GM23248 (cell line): Measurements from ENCODE around the gene THADA. TPM values are rescaled to one million over a fixed set of nuclear protein-coding genes. Genes with fewer than 3 reads are reported as not detected.

Experiments used
- DNase-seq: peaks from one replicate; pipeline ENCODE4 v3.0.0-alpha.2; 2015
- H2AFZ ChIP-seq: fragments of 200-600 bp; sonication (generic); 2 replicates; pipeline ENCODE4 v1.6.1; 2016; ENCODE audit warnings: antibody characterized with exemption
- H3F3A ChIP-seq: fragments of 200-600 bp; sonication (generic); 2 replicates; pipeline ENCODE4 v1.6.1; 2016; ENCODE audit warnings: mild to moderate bottlenecking, antibody characterized with exemption, mixed run types; ENCODE audit not compliant: insufficient read depth
- H3K27ac ChIP-seq: fragments of 200-600 bp; sonication (generic); 2 replicates; pipeline ENCODE4 v1.5.1; 2016; ENCODE audit warnings: mild to moderate bottlenecking
- H3K27me3 ChIP-seq: fragments of 200-600 bp; sonication (generic); replicated peaks from 2 replicates; pipeline ENCODE4 v1.6.1; 2016; ENCODE audit warnings: mild to moderate bottlenecking; ENCODE audit not compliant: insufficient read depth
- H3K36me3 ChIP-seq: fragments of 200-600 bp; sonication (generic); 2 replicates; pipeline ENCODE4 v1.6.1; 2016; ENCODE audit warnings: low read depth, mild to moderate bottlenecking
- H3K4me1 ChIP-seq: fragments of 200-600 bp; sonication (generic); 2 replicates; pipeline ENCODE4 v1.6.1; 2016; ENCODE audit warnings: mild to moderate bottlenecking; ENCODE audit not compliant: insufficient read depth
- H3K4me2 ChIP-seq: fragments of 200-600 bp; sonication (generic); one replicate; pipeline ENCODE4 v1.6.1; 2016; ENCODE audit warnings: mild to moderate bottlenecking; ENCODE audit not compliant: unreplicated experiment
- H3K4me3 ChIP-seq: fragments of 200-600 bp; sonication (generic); 2 replicates; pipeline ENCODE4 v1.5.1; 2016; ENCODE audit warnings: mild to moderate bottlenecking
- H3K79me2 ChIP-seq: fragments of 200-600 bp; sonication (generic); 2 replicates; pipeline ENCODE4 v1.6.1; 2016; ENCODE audit warnings: mild to moderate bottlenecking; ENCODE audit not compliant: insufficient read depth
- H3K9ac ChIP-seq: fragments of 200-600 bp; sonication (generic); 2 replicates; pipeline ENCODE4 v1.6.1; 2016; ENCODE audit warnings: mild to moderate bottlenecking
- H3K9me2 ChIP-seq: fragments of 200-600 bp; sonication (generic); 2 replicates; pipeline ENCODE4 v1.6.1; 2016; ENCODE audit warnings: mixed run types, mild to moderate bottlenecking, moderate library complexity; ENCODE audit not compliant: insufficient read depth
- H3K9me3 ChIP-seq: fragments of 200-600 bp; sonication (generic); one replicate; pipeline ENCODE4 v1.6.1; 2017; ENCODE audit warnings: low read depth
- H4K20me1 ChIP-seq: fragments of 200-600 bp; sonication (generic); 2 replicates; pipeline ENCODE4 v1.6.0; 2016; ENCODE audit not compliant: insufficient read depth
- EZH2 ChIP-seq: fragments of 200-600 bp; sonication (generic); IDR thresholded peaks from 2 replicates; pipeline ENCODE4 v1.6.1; 2018; ENCODE audit warnings: antibody characterized with exemption, mild to moderate bottlenecking; ENCODE audit not compliant: insufficient read depth, poor library complexity, severe bottlenecking
- EZH2phosphoT487 ChIP-seq: fragments of 200-600 bp; sonication (generic); IDR thresholded peaks from 2 replicates; pipeline ENCODE4 v1.6.1; 2018; ENCODE audit warnings: antibody characterized with exemption, moderate library complexity, mild to moderate bottlenecking, low read depth; ENCODE audit not compliant: insufficient read depth
- WGBS, 2 experiments: methylation state at CpG; one replicate each; pipeline ENCODE4 v1.1.6; 2015 to 2017; ENCODE audit warnings: low lambda C conversion rate in 2 of 2, low coverage in 1 of 2; ENCODE audit errors: missing lambda C conversion rate in 2 of 2; 5-methylcytosine and 5-hydroxymethylcytosine counted together
- in situ Hi-C: fragments of 300-500 bp; cut with MboI; formaldehyde crosslinking; loops from 2 replicates; pipeline ENCODE4 v1.15.0; 2020
- polyA plus RNA-seq: library from polyadenylated mRNA; unstranded; fragments of >200 nt; fragmentation: Nextera tagmentation; extraction: Ambion mirVana; gene quantifications from 2 replicates; pipeline ENCODE4 v1.2.1, GENCODE V29; 2016
- total RNA-seq: library from RNA; depleted of rRNA; stranded (reverse); fragments of >200 nt; shearing (Covaris generic); gene quantifications from 2 replicates; pipeline ENCODE4 v1.2.3, GENCODE V29; 2014

The THADA gene
- total and polyA plus RNA-seq, 2 experiments from 2014 or later = 14.1 to 15.8 TPM

DNA sequence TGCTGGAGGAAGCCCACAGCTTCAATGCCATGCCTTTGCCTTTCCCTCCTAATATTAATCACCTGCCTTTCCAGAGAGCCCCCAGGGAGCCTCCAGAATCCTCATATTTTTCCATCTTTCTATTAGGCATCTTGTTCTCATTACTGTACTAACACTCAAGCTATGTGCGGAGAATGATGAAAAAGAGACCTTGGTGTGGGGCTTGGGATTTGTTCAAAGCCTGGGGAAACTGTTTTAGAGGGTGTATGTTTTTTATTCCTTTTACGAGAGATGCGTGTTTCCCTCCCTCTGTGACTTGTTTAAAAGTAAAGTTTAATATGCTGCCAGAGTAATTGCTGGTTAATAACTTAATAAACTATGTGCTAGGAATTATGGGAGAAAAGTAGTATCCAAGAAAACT is 267.0 kb downstream of the THADA start:
- Histone ChIP-seq H3K4me3 (no peak overlapping the region), H3F3A (peaks cover 5% of the 10 kb centered on the region; the same call in 1 of the 2 replicates), H3K4me1 (peaks cover 23% of the 10 kb centered on the region), H4K20me1 (no peaks in the 10 kb centered on the region), H3K36me3 (no peaks in the 10 kb centered on the region), H3K27ac (no peak overlapping the region), H3K27me3 (no peaks in the 10 kb centered on the region), H3K9me2 (no peaks in the 10 kb centered on the region), H3K4me2 (no peak overlapping the region), H3K79me2 (no peaks in the 10 kb centered on the region), H2AFZ (no peak overlapping the region), H3K9me3 (no peaks in the 10 kb centered on the region), H3K9ac (no peak overlapping the region)
- in situ Hi-C loops = no loop called here
- TF ChIP-seq EZH2 (no peak), EZH2phosphoT487 (no peak)
- DNase-seq = no peak
- WGBS, 2 experiments = 83 to 84% methylated on average over 3 of the region's 3 CpGs

DNA sequence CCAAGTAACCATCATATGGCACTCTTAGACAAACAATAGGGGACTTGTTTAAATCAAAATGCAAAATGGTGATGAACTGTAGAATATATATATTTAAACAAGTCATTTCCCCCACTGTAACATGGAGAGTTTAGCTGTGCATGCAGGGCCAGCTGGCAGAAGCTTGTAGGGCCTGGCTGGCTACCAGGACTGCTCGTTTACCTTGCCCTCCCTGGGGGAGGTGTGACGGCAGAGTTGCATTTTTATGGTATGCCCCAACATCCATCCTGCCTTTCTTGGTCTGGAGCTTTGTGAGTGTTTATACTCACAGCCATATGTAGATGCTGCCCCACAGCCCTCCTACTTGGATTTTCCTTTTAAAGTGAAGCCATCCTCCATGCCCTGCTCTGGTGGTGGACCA is 267.7 kb downstream of the THADA start:
- Histone ChIP-seq H3K4me3 (no peak overlapping the region), H3K9ac (no peak overlapping the region), H3K9me3 (no peaks in the 10 kb centered on the region), H2AFZ (no peak overlapping the region), H3K36me3 (no peaks in the 10 kb centered on the region), H3K27ac (no peak overlapping the region), H3F3A (peaks cover 5% of the 10 kb centered on the region; the same call in 1 of the 2 replicates), H4K20me1 (no peaks in the 10 kb centered on the region), H3K9me2 (no peaks in the 10 kb centered on the region), H3K4me1 (peaks cover 16% of the 10 kb centered on the region), H3K79me2 (no peaks in the 10 kb centered on the region), H3K4me2 (no peak overlapping the region), H3K27me3 (no peaks in the 10 kb centered on the region)
- TF ChIP-seq EZH2 (no peak), EZH2phosphoT487 (no peak)
- in situ Hi-C loops = no loop called here
- DNase-seq = no peak
- WGBS, 2 experiments = 84 to 90% methylated on average over 2 of the region's 2 CpGs

DNA sequence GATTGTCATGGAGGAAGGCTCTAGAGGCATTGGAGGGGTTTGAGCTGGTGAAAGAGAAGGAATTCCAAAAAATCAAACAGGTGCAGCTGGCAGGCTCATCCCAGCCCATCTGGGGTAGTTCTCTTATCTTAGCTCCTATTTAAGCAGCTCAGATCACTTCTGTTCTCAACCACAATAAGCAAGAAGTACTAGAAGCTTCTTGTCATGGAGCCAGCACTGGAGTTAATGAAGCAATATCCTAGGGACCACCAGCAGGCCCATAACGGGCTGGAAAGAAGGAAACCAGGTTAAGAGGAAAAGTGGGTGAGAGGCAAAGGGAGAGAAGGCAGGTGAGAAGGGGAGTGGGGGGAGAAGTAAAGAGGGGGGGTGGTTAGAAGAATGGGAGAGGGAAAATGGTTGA is 268.7 kb downstream of the THADA start:
- no peaks in the 10 kb centered on the region for H4K20me1 ChIP-seq
- H3K9me3 ChIP-seq = no peaks in the 10 kb centered on the region
- H3K4me2 ChIP-seq = no peak overlapping the region
- no peaks in the 10 kb centered on the region for H3K36me3 ChIP-seq
- no peak overlapping the region for H2AFZ ChIP-seq
- no peaks in the 10 kb centered on the region for H3K9me2 ChIP-seq
- H3K9ac ChIP-seq = no peak overlapping the region
- H3K79me2 ChIP-seq = no peaks in the 10 kb centered on the region
- H3K4me1 ChIP-seq = peaks cover 10% of the 10 kb centered on the region; the same call in 1 of the 2 replicates
- no peak overlapping the region for H3K27ac ChIP-seq
- H3K4me3 ChIP-seq = no peak overlapping the region
- no peaks in the 10 kb centered on the region for H3K27me3 ChIP-seq
- H3F3A ChIP-seq = peaks cover 5% of the 10 kb centered on the region; the same call in 1 of the 2 replicates
- WGBS, 2 experiments = 50 to 60% methylated on average over 1 of the region's 1 CpG
- DNase-seq = no peak
- TF ChIP-seq EZH2phosphoT487 = no peak
- in situ Hi-C loops = no loop called here

DNA sequence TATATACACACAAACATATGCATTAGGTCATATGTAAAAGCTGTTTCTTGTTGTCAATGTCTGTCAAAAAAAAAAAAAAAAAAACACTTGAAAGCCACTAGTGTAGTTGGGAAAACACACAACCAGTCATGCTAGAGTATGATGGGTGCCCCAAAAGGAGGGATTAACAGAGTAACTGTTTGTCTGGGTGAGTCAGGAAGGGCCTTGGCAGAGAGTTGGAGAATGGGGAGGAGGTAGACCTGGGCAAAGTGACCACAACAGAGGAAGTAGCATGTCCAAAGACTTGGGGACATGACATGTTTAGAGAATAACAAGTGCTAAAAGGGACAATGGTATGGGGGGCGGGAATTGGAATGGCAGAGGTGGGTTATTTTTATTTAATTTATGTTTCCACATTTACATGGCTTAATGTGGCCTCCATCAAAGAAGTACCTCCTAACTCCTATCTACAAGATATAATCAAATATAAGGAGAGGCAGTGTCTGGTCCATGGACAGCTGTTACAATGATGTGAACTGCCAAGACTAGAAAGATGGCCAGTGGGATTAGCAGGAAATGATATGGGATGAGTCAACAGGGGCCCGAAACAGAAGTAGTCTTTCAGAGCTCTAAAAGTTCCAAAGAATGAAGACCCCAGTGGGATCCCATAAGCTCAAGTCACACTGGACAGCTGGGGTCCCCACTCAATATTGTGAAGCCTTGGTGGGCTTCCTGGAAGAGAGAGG is 269.6 kb downstream of the THADA start:
- WGBS, 2 experiments = 90 to 95% methylated on average over 2 of the region's 2 CpGs
- Histone ChIP-seq H3K4me2 (no peak overlapping the region), H3K4me3 (no peak overlapping the region), H3F3A (peaks cover 5% of the 10 kb centered on the region; the same call in 1 of the 2 replicates), H3K9me2 (no peaks in the 10 kb centered on the region), H2AFZ (no peak overlapping the region), H3K9me3 (no peaks in the 10 kb centered on the region), H3K4me1 (peaks cover 10% of the 10 kb centered on the region; the same call in 1 of the 2 replicates), H4K20me1 (no peaks in the 10 kb centered on the region), H3K36me3 (no peaks in the 10 kb centered on the region), H3K9ac (no peak overlapping the region), H3K27me3 (no peaks in the 10 kb centered on the region), H3K79me2 (no peaks in the 10 kb centered on the region), H3K27ac (no peak overlapping the region)
- no peak for DNase-seq
- TF ChIP-seq EZH2phosphoT487 = no peak
- TF ChIP-seq EZH2 = no peak
- in situ Hi-C loops = no loop called here
